Parathyroid adenoma (tissue), 2 donors: ENCODE measurements around the gene VENTX.
A peak's percentile ranks its signal among the peaks of the same experiment; 100 is the strongest.

Experiments
- H2AFZ ChIP-seq: fragments of 300-600 bp; sonication (generic); one replicate; pipeline ENCODE4 v1.7.0; 2017; ENCODE audit warnings: antibody characterized with exemption, mild to moderate bottlenecking
- H3K27ac ChIP-seq: fragments of 300-600 bp; sonication (generic); one replicate; pipeline ENCODE4 v1.7.0; 2017
- H3K27me3 ChIP-seq: fragments of 300-600 bp; sonication (generic); one replicate; pipeline ENCODE4 v1.7.0; 2017; ENCODE audit warnings: low read length; ENCODE audit not compliant: control insufficient read depth, insufficient read depth
- H3K36me3 ChIP-seq: fragments of 300-600 bp; sonication (generic); one replicate; pipeline ENCODE4 v1.7.0; 2017; ENCODE audit warnings: low read length; ENCODE audit not compliant: control insufficient read depth, insufficient read depth
- H3K4me1 ChIP-seq: fragments of 300-600 bp; sonication (generic); one replicate; pipeline ENCODE4 v1.7.0; 2017; ENCODE audit warnings: control low read depth
- H3K4me2 ChIP-seq: fragments of 300-600 bp; sonication (generic); one replicate; pipeline ENCODE4 v1.7.0; 2017; ENCODE audit warnings: low read length
- H3K4me3 ChIP-seq: fragments of 300-600 bp; sonication (generic); one replicate; pipeline ENCODE4 v1.7.0; 2017; ENCODE audit warnings: low read depth, low read length
- H3K79me2 ChIP-seq: fragments of 300-600 bp; sonication (generic); one replicate; pipeline ENCODE4 v1.7.0; 2017; ENCODE audit warnings: control low read depth
- H3K9ac ChIP-seq: fragments of 300-600 bp; sonication (generic); one replicate; pipeline ENCODE4 v1.7.0; 2017; ENCODE audit warnings: mild to moderate bottlenecking
- H3K9me3 ChIP-seq: fragments of 300-600 bp; sonication (generic); one replicate; pipeline ENCODE4 v1.7.0; 2017; ENCODE audit warnings: low read length; ENCODE audit not compliant: control insufficient read depth
- TF ChIP-seq, protein P1 (sequence below): fragments of 300-600 bp; sonication (generic); IDR thresholded peaks from one replicate; pipeline ENCODE4 v1.7.0; 2017; ENCODE audit warnings: antibody characterized with exemption, mild to moderate bottlenecking
- donor health status: primary hyperparathyroidism.

VENTX gene

DNA sequence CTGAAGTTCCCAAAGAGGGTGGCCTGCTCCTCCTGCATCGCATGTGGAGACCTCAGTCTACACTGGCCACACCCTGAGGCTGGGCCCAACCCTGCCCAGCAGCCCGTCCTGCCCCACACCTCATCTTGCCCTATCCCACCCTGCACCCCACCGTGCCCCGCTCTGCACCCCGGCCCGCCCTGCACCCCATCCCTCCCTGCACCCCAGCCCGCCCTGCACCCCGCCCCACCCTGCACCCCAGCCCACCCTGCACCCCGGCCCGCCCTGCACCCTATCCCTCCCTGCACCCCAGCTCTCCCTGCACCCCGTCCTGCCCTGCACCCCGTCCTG lies 14.5 kb downstream of the VENTX start:
- Histone ChIP-seq H3K4me2 (no peak overlapping the region), H3K79me2 (no peaks in the 10 kb centered on the region), H3K9me3 (no peaks in the 10 kb centered on the region), H3K9ac (no peak overlapping the region), H3K4me1 (no peaks in the 10 kb centered on the region), H3K36me3 (no peaks in the 10 kb centered on the region), H2AFZ (no peak overlapping the region), H3K27me3 (no peaks in the 10 kb centered on the region), H3K4me3 (no peak overlapping the region), H3K27ac (no peak overlapping the region)
- TF ChIP-seq, protein P1, sequence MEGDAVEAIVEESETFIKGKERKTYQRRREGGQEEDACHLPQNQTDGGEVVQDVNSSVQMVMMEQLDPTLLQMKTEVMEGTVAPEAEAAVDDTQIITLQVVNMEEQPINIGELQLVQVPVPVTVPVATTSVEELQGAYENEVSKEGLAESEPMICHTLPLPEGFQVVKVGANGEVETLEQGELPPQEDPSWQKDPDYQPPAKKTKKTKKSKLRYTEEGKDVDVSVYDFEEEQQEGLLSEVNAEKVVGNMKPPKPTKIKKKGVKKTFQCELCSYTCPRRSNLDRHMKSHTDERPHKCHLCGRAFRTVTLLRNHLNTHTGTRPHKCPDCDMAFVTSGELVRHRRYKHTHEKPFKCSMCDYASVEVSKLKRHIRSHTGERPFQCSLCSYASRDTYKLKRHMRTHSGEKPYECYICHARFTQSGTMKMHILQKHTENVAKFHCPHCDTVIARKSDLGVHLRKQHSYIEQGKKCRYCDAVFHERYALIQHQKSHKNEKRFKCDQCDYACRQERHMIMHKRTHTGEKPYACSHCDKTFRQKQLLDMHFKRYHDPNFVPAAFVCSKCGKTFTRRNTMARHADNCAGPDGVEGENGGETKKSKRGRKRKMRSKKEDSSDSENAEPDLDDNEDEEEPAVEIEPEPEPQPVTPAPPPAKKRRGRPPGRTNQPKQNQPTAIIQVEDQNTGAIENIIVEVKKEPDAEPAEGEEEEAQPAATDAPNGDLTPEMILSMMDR, result no peak

DNA sequence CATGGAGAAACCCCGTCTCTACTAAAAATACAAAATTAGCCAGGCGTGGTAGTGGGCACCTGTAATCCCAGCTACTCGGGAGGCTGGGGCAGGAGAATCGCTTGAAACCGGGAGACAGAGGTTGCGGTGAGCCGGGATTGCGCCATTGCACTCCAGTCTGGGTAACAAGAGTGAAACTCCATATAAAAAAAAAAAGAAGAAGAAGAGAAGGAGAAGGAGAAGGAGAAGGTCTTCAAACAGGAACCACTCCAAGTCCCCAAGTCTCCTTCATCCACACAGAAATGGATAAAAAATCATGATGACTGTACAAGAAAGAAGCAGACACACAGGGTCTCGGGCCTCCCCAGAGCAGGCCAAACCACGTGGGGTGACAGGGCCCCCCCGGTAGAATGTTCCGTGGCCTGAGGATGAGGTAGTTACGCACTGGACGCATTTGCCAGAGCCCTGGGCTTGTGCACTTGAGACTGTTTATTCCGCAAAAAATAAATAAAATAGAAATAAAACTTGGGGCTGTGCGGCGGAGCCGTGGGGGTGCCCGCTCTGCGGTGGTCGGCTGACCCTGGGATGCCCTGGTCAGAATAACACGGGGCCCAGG lies 15.8 kb downstream of the VENTX start:
- H3K36me3 ChIP-seq, result no peaks in the 10 kb centered on the region
- no peaks in the 10 kb centered on the region for H3K79me2 ChIP-seq
- H3K4me2 ChIP-seq, result no peak overlapping the region
- TF ChIP-seq, protein P1, result no peak
- H3K9ac ChIP-seq, result no peak overlapping the region
- H3K27me3 ChIP-seq, result no peaks in the 10 kb centered on the region
- no peaks in the 10 kb centered on the region for H3K4me1 ChIP-seq
- no peak overlapping the region for H2AFZ ChIP-seq
- H3K4me3 ChIP-seq, result no peak overlapping the region
- no peaks in the 10 kb centered on the region for H3K9me3 ChIP-seq
- no peak overlapping the region for H3K27ac ChIP-seq

DNA sequence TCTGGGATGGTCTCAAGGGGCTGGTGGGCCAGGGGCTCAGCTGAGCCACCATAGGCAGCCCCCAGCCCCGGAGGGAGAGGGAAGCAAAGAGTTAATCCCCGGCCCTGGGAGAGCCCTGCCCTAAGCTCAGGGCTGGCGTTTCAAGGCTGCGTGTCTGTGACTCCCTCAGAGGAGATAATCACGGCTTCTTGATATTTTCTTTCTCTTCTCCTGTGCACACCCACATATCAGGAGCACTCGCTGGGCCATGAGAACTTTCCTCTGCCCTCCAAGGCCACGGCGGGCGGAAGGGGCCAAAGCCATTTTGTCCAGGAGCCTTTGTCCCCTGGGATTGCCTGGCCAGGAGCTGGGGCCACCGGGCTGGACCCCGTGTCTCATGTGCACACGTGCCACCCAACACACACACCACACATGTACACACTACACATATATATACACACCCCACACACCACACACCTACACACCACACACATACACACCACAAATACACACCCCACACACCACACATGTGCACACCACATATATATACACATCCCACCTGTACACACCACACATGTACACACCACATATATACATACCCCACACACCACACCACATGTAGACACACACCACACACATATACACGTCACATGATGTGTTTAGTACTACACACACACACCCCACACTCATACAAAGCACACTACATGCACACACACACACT lies 16.9 kb downstream of the VENTX start:
- no peaks in the 10 kb centered on the region for H3K79me2 ChIP-seq
- no peak overlapping the region for H3K4me3 ChIP-seq
- TF ChIP-seq, protein P1, result no peak
- H3K27me3 ChIP-seq, result no peaks in the 10 kb centered on the region
- no peaks in the 10 kb centered on the region for H3K9me3 ChIP-seq
- no peak overlapping the region for H3K9ac ChIP-seq
- no peak overlapping the region for H3K4me2 ChIP-seq
- H2AFZ ChIP-seq, result no peak overlapping the region
- no peaks in the 10 kb centered on the region for H3K36me3 ChIP-seq
- no peaks in the 10 kb centered on the region for H3K4me1 ChIP-seq
- H3K27ac ChIP-seq, result no peak overlapping the region

DNA sequence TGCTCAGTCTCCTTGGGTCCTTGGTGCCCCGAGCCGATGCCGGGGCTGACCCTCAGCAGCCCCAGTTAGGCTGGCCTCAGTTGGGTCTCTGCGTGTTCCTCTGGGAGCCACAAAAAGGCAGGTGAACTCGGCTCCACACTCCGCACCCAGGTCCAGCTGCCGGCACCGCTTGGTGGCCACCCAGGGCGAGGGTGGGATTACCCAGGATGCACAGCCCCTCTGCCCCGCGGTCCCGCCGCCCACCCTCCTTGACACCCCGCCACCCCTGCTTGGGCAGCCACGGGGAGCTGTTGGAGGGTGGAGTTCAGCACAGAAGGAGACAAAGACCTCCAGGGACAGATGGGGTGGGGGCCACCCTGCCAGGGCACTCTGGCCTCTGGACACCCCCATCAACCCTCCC lies 17.7 kb downstream of the VENTX start:
- Histone ChIP-seq H3K9me3 (no peaks in the 10 kb centered on the region), H3K4me1 (no peaks in the 10 kb centered on the region), H3K9ac (no peak overlapping the region), H3K4me3 (no peak overlapping the region), H2AFZ (no peak overlapping the region), H3K27me3 (no peaks in the 10 kb centered on the region), H3K36me3 (no peaks in the 10 kb centered on the region), H3K27ac (no peak overlapping the region), H3K79me2 (no peaks in the 10 kb centered on the region), H3K4me2 (no peak overlapping the region)
- TF ChIP-seq, protein P1, result no peak

DNA sequence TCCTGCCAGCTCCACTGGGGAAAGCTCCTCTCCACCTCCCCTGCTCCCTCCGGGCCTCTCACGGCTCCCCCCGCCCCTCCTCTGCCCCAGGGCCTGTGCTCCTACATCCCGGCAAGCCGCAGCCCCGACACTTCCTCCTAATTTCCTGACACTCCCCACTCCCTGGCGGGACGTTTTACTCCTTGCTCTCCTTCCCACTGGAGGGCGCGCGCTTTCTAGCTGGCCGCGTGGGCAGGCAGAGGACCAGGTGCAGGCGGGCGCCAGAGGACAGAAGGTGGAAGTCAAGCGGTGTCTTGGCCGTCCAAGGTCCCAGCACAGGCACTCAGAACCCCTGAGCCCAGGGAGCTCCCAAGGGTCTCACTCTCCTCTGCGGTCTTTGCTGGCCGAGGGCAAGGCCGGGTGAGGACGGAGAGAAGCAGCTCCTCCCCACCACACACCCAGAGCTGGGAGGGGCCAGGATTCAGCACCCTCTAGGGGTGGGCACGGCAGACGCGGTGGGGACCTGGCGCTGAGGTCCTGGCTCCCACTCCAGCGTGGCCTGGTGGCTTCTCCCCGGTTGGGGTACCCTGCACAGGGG lies 19.9 kb downstream of the VENTX start:
- Histone ChIP-seq H3K79me2 (no peaks in the 10 kb centered on the region), H3K4me3 (no peak overlapping the region), H3K9ac (no peak overlapping the region), H3K9me3 (no peaks in the 10 kb centered on the region), H2AFZ (peak overlapping the region; percentile 75), H3K4me2 (peak overlapping the region; percentile 64), H3K27ac (no peak overlapping the region), H3K4me1 (no peaks in the 10 kb centered on the region), H3K36me3 (no peaks in the 10 kb centered on the region), H3K27me3 (no peaks in the 10 kb centered on the region)
- TF ChIP-seq, protein P1, result peak; percentile 39
